Measurements from ENCODE around the gene FBXL2.

FBXL2 gene

GRCh38 chr3:33430571-33430970 lies 153.3 kb downstream of the FBXL2 start:
- no peak for DNase-seq

GRCh38 chr3:33433843-33434242 lies 156.6 kb downstream of the FBXL2 start:
- DNase-seq: peak; percentile 16

Data from fibroblast of skin of abdomen (primary cell).